ENCODE data around the gene TP73. TPM values are rescaled to one million over a fixed set of nuclear protein-coding genes. Genes with fewer than 3 reads are reported as not detected.

The TP73 gene
- total and polyA plus RNA-seq, 4 donors = 0.30 to 3.0 (median 1.2) TPM

- Histone ChIP-seq H3K4me1 (ENCODE audit: control insufficient read depth, insufficient read depth, low read length) (peaks cover 58% of the 10 kb centered on the region), H3K27me3 (ENCODE audit: control insufficient read depth, insufficient read depth, low read length) (peaks cover 13% of the 10 kb centered on the region), H3K9me3 (ENCODE audit: control insufficient read depth, insufficient read depth, low read length) (no peaks in the 10 kb centered on the region), H3K27ac (ENCODE audit: low read depth, low read length) (no peak overlapping the region), H3K36me3 (ENCODE audit: control insufficient read depth, insufficient read depth, low read length) (peaks cover 9% of the 10 kb centered on the region), H3K4me3 (ENCODE audit: low read depth, low read length) (peak overlapping the region; percentile 18)
- WGBS (ENCODE audit: insufficient coverage) = 67% methylated on average over 20 of the region's 22 CpGs
- DNase-seq (ENCODE audit: low read depth in 4 of 6, low spot score in 6 of 6) = peak in 1 of 6 donors; percentile 15
These were observed 43.1 kb upstream of the TP73 start for GRCh38 chr1:3609016-3609768.

DNA sequence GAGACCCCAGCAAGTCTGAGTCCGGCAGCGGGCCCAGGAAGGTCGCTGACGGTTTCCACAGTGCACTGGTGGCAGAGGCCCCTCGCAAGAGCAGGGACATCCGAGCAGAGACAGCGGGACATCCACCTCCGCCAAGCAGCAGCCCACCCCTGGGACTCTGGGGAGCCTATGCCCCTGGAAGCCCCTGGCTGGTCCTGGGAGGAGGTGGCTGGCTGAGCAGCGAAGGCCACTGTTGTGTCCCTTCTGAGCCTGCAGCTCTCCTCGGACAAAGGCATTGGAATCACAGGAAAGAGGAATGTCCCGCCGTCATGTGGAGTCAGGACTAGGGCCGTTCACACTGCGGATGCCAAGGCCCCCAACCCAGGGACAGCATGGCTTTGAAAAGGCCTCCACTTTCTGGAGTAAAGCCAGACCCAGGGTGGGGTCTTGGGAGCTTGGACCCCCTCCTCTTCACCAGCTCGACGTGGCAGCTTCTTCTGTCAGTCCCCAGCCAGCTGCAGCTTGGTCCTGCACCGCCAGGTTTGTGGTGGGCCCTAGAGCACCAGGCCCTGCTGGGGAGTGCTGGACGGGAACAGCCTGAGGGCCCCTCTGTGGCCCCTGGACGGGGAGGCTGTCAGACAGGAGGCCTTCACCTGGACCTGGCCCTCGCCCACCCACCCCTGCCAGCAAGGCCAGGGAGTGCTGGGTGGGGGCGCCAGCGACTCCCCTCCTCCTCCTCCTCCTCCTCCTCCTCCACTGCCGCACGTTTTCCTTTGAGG lies 42.4 kb upstream of the TP73 start:
- H3K36me3 ChIP-seq (ENCODE audit: control insufficient read depth, insufficient read depth, low read length) = peaks cover 8% of the 10 kb centered on the region
- peaks cover 13% of the 10 kb centered on the region for H3K27me3 ChIP-seq (ENCODE audit: control insufficient read depth, insufficient read depth, low read length)
- H3K4me1 ChIP-seq (ENCODE audit: control insufficient read depth, insufficient read depth, low read length) = peaks cover 59% of the 10 kb centered on the region
- peak in 1 of 6 donors; percentile 47 for DNase-seq (ENCODE audit: low read depth in 4 of 6, low spot score in 6 of 6)
- 47% methylated on average over 23 of the region's 24 CpGs for WGBS (ENCODE audit: insufficient coverage)
- H3K9me3 ChIP-seq (ENCODE audit: control insufficient read depth, insufficient read depth, low read length) = no peaks in the 10 kb centered on the region
- H3K27ac ChIP-seq (ENCODE audit: low read depth, low read length) = no peak overlapping the region
- H3K4me3 ChIP-seq (ENCODE audit: low read depth, low read length) = peak overlapping the region; percentile 18

DNA sequence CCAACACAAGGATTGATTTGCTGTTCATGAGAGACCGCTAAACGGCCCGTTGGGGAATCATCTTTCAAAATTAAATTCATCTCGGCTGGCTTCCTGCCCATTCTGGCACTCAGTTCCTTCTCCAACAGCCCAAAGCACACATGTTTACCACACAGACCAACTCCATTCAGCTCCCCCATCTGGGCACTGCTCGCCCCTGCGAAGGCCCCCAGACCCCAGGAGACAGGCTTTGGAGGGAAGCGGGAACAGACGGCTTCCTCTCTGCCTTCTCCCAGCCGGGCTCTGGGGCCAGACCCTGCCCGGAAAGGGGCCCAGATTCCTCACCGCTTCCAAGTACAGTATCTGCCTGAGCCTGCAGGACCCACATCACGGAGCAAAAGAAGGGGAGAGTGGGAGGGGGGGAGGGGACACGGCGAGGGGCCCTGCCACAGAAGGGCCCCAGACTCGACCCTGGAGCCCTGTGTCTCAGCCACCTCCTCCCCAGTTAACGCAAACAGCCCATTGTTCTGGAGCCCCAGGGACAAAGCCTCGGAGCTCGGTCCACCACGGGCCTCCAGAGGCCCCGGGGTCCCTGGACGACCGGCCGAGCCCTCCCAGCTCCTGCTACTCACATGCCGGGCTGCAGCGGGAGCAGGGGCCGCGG lies 41.7 kb upstream of the TP73 start:
- Histone ChIP-seq H3K27ac (ENCODE audit: low read depth, low read length) (no peak overlapping the region), H3K27me3 (ENCODE audit: control insufficient read depth, insufficient read depth, low read length) (peaks cover 13% of the 10 kb centered on the region), H3K9me3 (ENCODE audit: control insufficient read depth, insufficient read depth, low read length) (no peaks in the 10 kb centered on the region), H3K36me3 (ENCODE audit: control insufficient read depth, insufficient read depth, low read length) (peaks cover 8% of the 10 kb centered on the region), H3K4me1 (ENCODE audit: control insufficient read depth, insufficient read depth, low read length) (peaks cover 62% of the 10 kb centered on the region), H3K4me3 (ENCODE audit: low read depth, low read length) (peak overlapping the region; percentile 35)
- peak in 2 of 6 donors; percentile 82 to 93 for DNase-seq (ENCODE audit: low read depth in 4 of 6, low spot score in 6 of 6)
- 5% methylated on average over 24 of the region's 27 CpGs for WGBS (ENCODE audit: insufficient coverage)

DNA sequence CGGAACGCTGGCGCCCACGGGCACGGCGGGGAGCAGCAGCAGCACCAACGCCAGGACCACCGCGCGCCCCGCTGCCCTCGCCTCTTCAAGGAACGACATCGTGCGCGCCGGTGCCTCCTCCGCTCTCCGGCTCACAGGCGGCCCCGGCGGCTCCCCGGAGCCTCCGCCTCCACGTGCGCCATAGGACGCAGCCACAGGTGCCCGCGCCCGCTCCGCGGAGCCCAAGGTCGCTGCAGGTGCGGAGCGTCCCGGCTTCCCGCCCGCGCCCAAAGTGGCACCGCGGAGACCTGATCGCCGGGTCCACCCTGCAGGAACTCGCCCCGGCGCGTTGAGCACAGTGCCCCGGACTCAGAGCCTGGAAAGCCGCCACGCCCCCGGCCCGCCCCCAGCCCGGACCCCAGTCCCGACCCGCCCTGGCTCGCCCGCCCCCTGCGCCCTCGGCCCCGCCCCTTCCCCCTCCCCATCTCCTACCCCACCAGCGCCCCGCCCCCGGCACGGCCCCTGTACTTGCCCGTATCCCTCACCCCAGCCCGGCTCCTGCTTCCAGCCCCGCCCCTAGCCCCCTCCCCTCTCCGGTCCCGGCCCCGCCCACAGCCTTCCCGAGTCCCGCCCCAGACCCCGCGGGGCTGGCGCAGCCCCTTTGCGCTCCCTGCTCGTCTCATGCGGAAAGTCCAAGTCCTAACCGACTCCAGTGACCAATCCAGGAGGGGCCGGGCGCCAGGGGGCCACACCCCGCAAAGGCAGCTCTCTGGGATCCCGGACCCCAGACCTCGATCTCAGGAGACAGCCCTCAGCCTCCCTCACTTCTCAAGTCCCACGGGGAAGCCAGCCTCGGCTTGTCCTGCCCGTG lies 40.9 kb upstream of the TP73 start, which contains the start of gene MEGF6:
Gene MEGF6, minus strand, starts transcription at position 339 of the 850 bp plus-strand sequence. Its CDS starts 240 bp downstream, at position 99.
- peak in 2 of 6 donors; percentile 86 to 87 for DNase-seq (ENCODE audit: low read depth in 4 of 6, low spot score in 6 of 6)
- H3K9me3 ChIP-seq (ENCODE audit: control insufficient read depth, insufficient read depth, low read length) = no peaks in the 10 kb centered on the region
- H3K4me1 ChIP-seq (ENCODE audit: control insufficient read depth, insufficient read depth, low read length) = peaks cover 62% of the 10 kb centered on the region
- peaks cover 3% of the 10 kb centered on the region for H3K36me3 ChIP-seq (ENCODE audit: control insufficient read depth, insufficient read depth, low read length)
- peaks cover 13% of the 10 kb centered on the region for H3K27me3 ChIP-seq (ENCODE audit: control insufficient read depth, insufficient read depth, low read length)
- H3K4me3 ChIP-seq (ENCODE audit: low read depth, low read length) = peak within 1 kb of the TSS; percentile 35
- under 1% methylated on average over 75 of the region's 87 CpGs for WGBS (ENCODE audit: insufficient coverage)
- no peak within 1 kb of the TSS for H3K27ac ChIP-seq (ENCODE audit: low read depth, low read length)

- H3K4me3 ChIP-seq (ENCODE audit: low read depth, low read length) = peak overlapping the region; percentile 18
These were observed 40.2 kb upstream of the TP73 start for GRCh38 chr1:3612123-3612522.

GRCh38 chr1:3614755-3615742 lies 37.3 kb upstream of the TP73 start:
- Histone ChIP-seq H3K27ac (ENCODE audit: low read depth, low read length) (no peak overlapping the region), H3K27me3 (ENCODE audit: control insufficient read depth, insufficient read depth, low read length) (peaks cover 13% of the 10 kb centered on the region), H3K36me3 (ENCODE audit: control insufficient read depth, insufficient read depth, low read length) (no peaks in the 10 kb centered on the region), H3K4me3 (ENCODE audit: low read depth, low read length) (no peak overlapping the region), H3K4me1 (ENCODE audit: control insufficient read depth, insufficient read depth, low read length) (peaks cover 49% of the 10 kb centered on the region), H3K9me3 (ENCODE audit: control insufficient read depth, insufficient read depth, low read length) (no peaks in the 10 kb centered on the region)
- no peak for DNase-seq (ENCODE audit: low read depth in 4 of 6, low spot score in 6 of 6)
- 60% methylated on average over 20 of the region's 20 CpGs for WGBS (ENCODE audit: insufficient coverage)

More at GRCh38 chr1:3612123-3612522, 40.2 kb upstream of the TP73 start:
- Histone ChIP-seq H3K27me3 (ENCODE audit: control insufficient read depth, insufficient read depth, low read length) (peaks cover 13% of the 10 kb centered on the region), H3K36me3 (ENCODE audit: control insufficient read depth, insufficient read depth, low read length) (peaks cover 3% of the 10 kb centered on the region), H3K27ac (ENCODE audit: low read depth, low read length) (no peak overlapping the region), H3K9me3 (ENCODE audit: control insufficient read depth, insufficient read depth, low read length) (no peaks in the 10 kb centered on the region), H3K4me1 (ENCODE audit: control insufficient read depth, insufficient read depth, low read length) (peaks cover 60% of the 10 kb centered on the region)
- no peak for DNase-seq (ENCODE audit: low read depth in 4 of 6, low spot score in 6 of 6)
- 70% methylated on average over 7 of the region's 7 CpGs for WGBS (ENCODE audit: insufficient coverage)

- Histone ChIP-seq H3K27ac (ENCODE audit: low read depth, low read length) (no peak overlapping the region), H3K27me3 (ENCODE audit: control insufficient read depth, insufficient read depth, low read length) (peaks cover 4% of the 10 kb centered on the region), H3K9me3 (ENCODE audit: control insufficient read depth, insufficient read depth, low read length) (no peaks in the 10 kb centered on the region), H3K36me3 (ENCODE audit: control insufficient read depth, insufficient read depth, low read length) (no peaks in the 10 kb centered on the region), H3K4me3 (ENCODE audit: low read depth, low read length) (no peak overlapping the region), H3K4me1 (ENCODE audit: control insufficient read depth, insufficient read depth, low read length) (peaks cover 36% of the 10 kb centered on the region)
- 82% methylated on average over 4 of the region's 9 CpGs for WGBS (ENCODE audit: insufficient coverage)
- no peak for DNase-seq (ENCODE audit: low read depth in 4 of 6, low spot score in 6 of 6)
These were observed 35.5 kb upstream of the TP73 start for GRCh38 chr1:3616861-3617260.

GRCh38 chr1:3617806-3618345 lies 34.4 kb upstream of the TP73 start:
- H3K36me3 ChIP-seq (ENCODE audit: control insufficient read depth, insufficient read depth, low read length) = peaks cover 2% of the 10 kb centered on the region
- H3K4me3 ChIP-seq (ENCODE audit: low read depth, low read length) = no peak overlapping the region
- H3K9me3 ChIP-seq (ENCODE audit: control insufficient read depth, insufficient read depth, low read length) = no peaks in the 10 kb centered on the region
- no peaks in the 10 kb centered on the region for H3K27me3 ChIP-seq (ENCODE audit: control insufficient read depth, insufficient read depth, low read length)
- H3K4me1 ChIP-seq (ENCODE audit: control insufficient read depth, insufficient read depth, low read length) = peaks cover 36% of the 10 kb centered on the region
- DNase-seq (ENCODE audit: low read depth in 4 of 6, low spot score in 6 of 6) = no peak
- 85% methylated on average over 17 of the region's 18 CpGs for WGBS (ENCODE audit: insufficient coverage)
- H3K27ac ChIP-seq (ENCODE audit: low read depth, low read length) = no peak overlapping the region

Measured in spinal cord (tissue), 10 donors.